HG03135 (cell line): ENCODE results near the gene CNTROB.

Experiments
- ATAC-seq: cut with Tn5 transposase; IDR thresholded peaks from one replicate; pipeline ENCODE4 v1.9.1; 2021; ENCODE audit warnings: mild to moderate bottlenecking, moderate library complexity; ENCODE audit not compliant: unreplicated experiment

CNTROB gene

GRCh38 chr17:7977805-7978204 lies 45.8 kb downstream of the CNTROB start:
- ATAC-seq, result no peak

- no peak for ATAC-seq
Observed at GRCh38 chr17:7982173-7982572, 50.2 kb downstream of the CNTROB start.

GRCh38 chr17:7982666-7983065 lies 50.7 kb downstream of the CNTROB start:
- no peak for ATAC-seq

- no peak for ATAC-seq
Observed at GRCh38 chr17:7984904-7985303, 52.9 kb downstream of the CNTROB start.

GRCh38 chr17:7987112-7987893 lies 55.3 kb downstream of the CNTROB start:
- ATAC-seq, result no peak

GRCh38 chr17:7988750-7989178 lies 56.8 kb downstream of the CNTROB start:
- ATAC-seq, result no peak

GRCh38 chr17:7989781-7990655 lies 58.0 kb downstream of the CNTROB start:
- ATAC-seq, result peak; percentile 81

- ATAC-seq, result no peak
Observed at GRCh38 chr17:7992516-7992915, 60.5 kb downstream of the CNTROB start.

- no peak for ATAC-seq
Observed at GRCh38 chr17:7992924-7993323, 60.9 kb downstream of the CNTROB start.

- no peak for ATAC-seq
Observed at GRCh38 chr17:7993972-7994589, 62.1 kb downstream of the CNTROB start.

GRCh38 chr17:7995724-7996123 lies 63.7 kb downstream of the CNTROB start:
- ATAC-seq, result no peak

GRCh38 chr17:7997186-7997585 lies 65.2 kb downstream of the CNTROB start:
- no peak for ATAC-seq
